Neuronal stem cell (in vitro differentiated cells): Measurements from ENCODE around the gene TMEM222.
A peak's percentile ranks its signal among the peaks of the same experiment; 100 is the strongest.

ENCODE experiments used
- DNase-seq: peaks from one replicate; pipeline ENCODE4 v3.0.0-alpha.2; 2013; ENCODE audit warnings: low spot score
- H2AFZ ChIP-seq: one replicate; pipeline ENCODE4 v1.6.1; 2013; ENCODE audit warnings: mild to moderate bottlenecking, low read length, inconsistent platforms
- H2AK5ac ChIP-seq: 2 replicates; pipeline ENCODE4 v1.6.1; 2013; ENCODE audit warnings: low read depth, mild to moderate bottlenecking, inconsistent platforms, low read length, moderate library complexity, mixed read lengths
- H2BK120ac ChIP-seq: 2 replicates; pipeline ENCODE4 v1.6.1; 2013; ENCODE audit warnings: low read depth, mild to moderate bottlenecking, inconsistent platforms, low read length, moderate library complexity, mixed read lengths
- H2BK12ac ChIP-seq: one replicate; pipeline ENCODE4 v1.6.1; 2013; ENCODE audit warnings: low read length, inconsistent platforms
- H2BK15ac ChIP-seq: 2 replicates; pipeline ENCODE4 v1.6.1; 2013; ENCODE audit warnings: mild to moderate bottlenecking, low read length, inconsistent platforms, mixed read lengths
- H2BK5ac ChIP-seq: one replicate; pipeline ENCODE4 v1.6.1; 2013; ENCODE audit warnings: inconsistent platforms, mild to moderate bottlenecking, low read length, moderate library complexity
- H3K14ac ChIP-seq: one replicate; pipeline ENCODE4 v1.6.1; 2013; ENCODE audit warnings: low read length, inconsistent platforms
- H3K18ac ChIP-seq: 2 replicates; pipeline ENCODE4 v1.6.1; 2013; ENCODE audit warnings: low read length, inconsistent platforms
- H3K23ac ChIP-seq: 2 replicates; pipeline ENCODE4 v1.6.1; 2013; ENCODE audit warnings: low read depth, mild to moderate bottlenecking, mixed read lengths, low read length, inconsistent platforms; ENCODE audit not compliant: poor library complexity
- H3K27ac ChIP-seq: replicated peaks from 3 replicates; pipeline ENCODE4 v1.5.1; 2013; ENCODE audit warnings: low read length, inconsistent platforms
- H3K27me3 ChIP-seq, 3 experiments: 2 replicates each; pipeline ENCODE4 v1.6.1; 2013; ENCODE audit warnings: low read length in 3 of 3, mild to moderate bottlenecking in 2 of 3, inconsistent platforms in 1 of 3, low read depth in 1 of 3, mixed read lengths in 1 of 3, moderate library complexity in 1 of 3; ENCODE audit not compliant: control insufficient read depth in 3 of 3, insufficient read depth in 3 of 3
- H3K36me3 ChIP-seq, 2 donors: replicated peaks in 1 of 2; 2 replicates each; pipeline ENCODE4 v1.6.1; 2013; ENCODE audit warnings: low read length in 2 of 2; ENCODE audit not compliant: control insufficient read depth in 2 of 2, insufficient read depth in 2 of 2
- H3K4ac ChIP-seq: 2 replicates; pipeline ENCODE4 v1.6.1; 2013; ENCODE audit warnings: inconsistent platforms, mild to moderate bottlenecking, low read length, moderate library complexity
- H3K4me1 ChIP-seq, 2 donors: 1 replicate in 1 of 2; 2 replicates in 1 of 2; pipeline ENCODE4 v1.6.1; 2013; ENCODE audit warnings: low read length in 2 of 2, low read depth in 1 of 2; ENCODE audit not compliant: control insufficient read depth in 2 of 2, insufficient read depth in 1 of 2
- H3K4me2 ChIP-seq: one replicate; pipeline ENCODE4 v1.6.1; 2013; ENCODE audit warnings: mild to moderate bottlenecking, low read length, inconsistent platforms; ENCODE audit not compliant: insufficient read depth, poor library complexity, severe bottlenecking
- H3K4me3 ChIP-seq, 2 donors: 2 replicates each; pipeline ENCODE4 v1.5.1; 2013; ENCODE audit warnings: low read length in 2 of 2, mild to moderate bottlenecking in 2 of 2, inconsistent platforms in 1 of 2, moderate library complexity in 1 of 2
- H3K79me1 ChIP-seq: one replicate; pipeline ENCODE4 v1.6.1; 2013; ENCODE audit warnings: low read depth, mild to moderate bottlenecking, inconsistent platforms, low read length, moderate library complexity
- H3K9ac ChIP-seq: one replicate; pipeline ENCODE4 v1.6.1; 2013; ENCODE audit warnings: mild to moderate bottlenecking, low read depth, low read length, inconsistent platforms; ENCODE audit not compliant: poor library complexity
- H3K9me3 ChIP-seq, 2 donors: replicated peaks in 1 of 2; 2 replicates each; pipeline versions ENCODE3 to v1.6.1; 2013; ENCODE audit warnings: low read length in 2 of 2, mild to moderate bottlenecking in 2 of 2, inconsistent platforms in 1 of 2, low read depth in 1 of 2, mixed read lengths in 1 of 2, moderate library complexity in 1 of 2; ENCODE audit not compliant: control insufficient read depth in 2 of 2, insufficient read depth in 1 of 2
- H4K8ac ChIP-seq: one replicate; pipeline ENCODE4 v1.6.1; 2013; ENCODE audit warnings: low read depth, mild to moderate bottlenecking, inconsistent platforms, low read length, moderate library complexity
- H4K91ac ChIP-seq: one replicate; pipeline ENCODE4 v1.6.1; 2013; ENCODE audit warnings: low read length, low read depth, mild to moderate bottlenecking, inconsistent platforms; ENCODE audit not compliant: poor library complexity
- WGBS, 2 donors: extraction: QIAGEN DNeasy Blood & Tissue Kit; methylation state at CpG; one replicate each; pipeline ENCODE4 v1.1.7; 2013; ENCODE audit warnings: missing lambda C conversion rate in 2 of 2, mixed read lengths in 1 of 2; ENCODE audit not compliant: insufficient read length in 2 of 2, insufficient replicate concordance in 1 of 2; ENCODE audit errors: extremely low coverage in 2 of 2; 5-methylcytosine and 5-hydroxymethylcytosine counted together

TMEM222 gene

GRCh38 chr1:27356277-27356618 lies 34.3 kb downstream of the TMEM222 start:
- Histone ChIP-seq H3K23ac (no peak overlapping the region), H3K4me1 (peaks cover 3 to 16% of the 10 kb centered on the region in 2 donors), H3K9me3 (no peaks in the 10 kb centered on the region), H2BK120ac (no peak overlapping the region), H3K18ac (no peak overlapping the region), H2BK15ac (peak overlapping the region; percentile 42), H3K9ac (no peak overlapping the region), H3K4me3 (no peak overlapping the region), H3K36me3 (peaks cover 3 to 57% of the 10 kb centered on the region in 2 donors), H3K4ac (no peak overlapping the region), H3K79me1 (no peaks in the 10 kb centered on the region), H2AK5ac (peak overlapping the region; percentile 93), H3K14ac (no peak overlapping the region), H2AFZ (no peak overlapping the region), H3K27ac (no peak overlapping the region), H2BK5ac (peak overlapping the region; percentile 45), H2BK12ac (no peak overlapping the region), H4K91ac (no peak overlapping the region), H3K4me2 (no peak overlapping the region), H4K8ac (no peak overlapping the region), H3K27me3 (peaks cover 0 to 35% (median 9%) of the 10 kb centered on the region in 3 experiments)
- DNase-seq: no peak
- no CpG with 5 or more reads among the region's 13 CpGs for WGBS, 2 donors

GRCh38 chr1:27356619-27357280 lies 34.8 kb downstream of the TMEM222 start:
- Histone ChIP-seq H2BK120ac (no peak overlapping the region), H3K4me2 (no peak overlapping the region), H4K8ac (no peak overlapping the region), H3K27ac (no peak overlapping the region), H3K4me1 (peaks cover 3 to 13% of the 10 kb centered on the region in 2 donors), H3K23ac (peak overlapping the region; percentile 75), H3K79me1 (no peaks in the 10 kb centered on the region), H2AK5ac (peak overlapping the region; percentile 93), H3K18ac (peak overlapping the region; percentile 58), H3K4me3 (no peak overlapping the region), H3K4ac (no peak overlapping the region), H2BK5ac (peak overlapping the region; percentile 45), H3K9ac (no peak overlapping the region), H4K91ac (no peak overlapping the region), H3K9me3 (no peaks in the 10 kb centered on the region), H3K36me3 (peaks cover 3 to 61% of the 10 kb centered on the region in 2 donors), H2BK12ac (peak overlapping the region; percentile 60), H3K27me3 (peaks cover 0 to 39% (median 9%) of the 10 kb centered on the region in 3 experiments), H2BK15ac (peak overlapping the region; percentile 42), H3K14ac (peak overlapping the region; percentile 79), H2AFZ (peak overlapping the region; percentile 74)
- no peak for DNase-seq
- WGBS, 2 donors: no CpG with 5 or more reads among the region's 37 CpGs

- Histone ChIP-seq H3K23ac (peak overlapping the region; percentile 92), H3K9me3 (no peaks in the 10 kb centered on the region), H3K27me3 (peaks cover 0 to 43% (median 9%) of the 10 kb centered on the region in 3 experiments), H3K4me1 (peaks cover 3 to 11% of the 10 kb centered on the region in 2 donors), H3K14ac (no peak overlapping the region), H2BK5ac (no peak overlapping the region), H2AK5ac (peak overlapping the region; percentile 96), H2BK15ac (peak overlapping the region; percentile 93), H3K4me3 (no peak overlapping the region), H3K79me1 (no peaks in the 10 kb centered on the region), H3K4ac (no peak overlapping the region), H3K36me3 (peaks cover 3 to 68% of the 10 kb centered on the region in 2 donors), H3K4me2 (peak overlapping the region; percentile 36), H2BK120ac (no peak overlapping the region), H4K8ac (peak overlapping the region; percentile 70), H4K91ac (no peak overlapping the region), H2AFZ (peak overlapping the region; percentile 74), H3K27ac (no peak overlapping the region), H2BK12ac (peak overlapping the region; percentile 93), H3K18ac (peak overlapping the region; percentile 90), H3K9ac (peak overlapping the region; percentile 82)
- WGBS, 2 donors: no CpG with 5 or more reads among the region's 40 CpGs
- DNase-seq: peak; percentile 69
These were observed 35.5 kb downstream of the TMEM222 start for GRCh38 chr1:27357281-27358037.
